ENCODE measurements around the gene IPPK.

Gene IPPK

DNA sequence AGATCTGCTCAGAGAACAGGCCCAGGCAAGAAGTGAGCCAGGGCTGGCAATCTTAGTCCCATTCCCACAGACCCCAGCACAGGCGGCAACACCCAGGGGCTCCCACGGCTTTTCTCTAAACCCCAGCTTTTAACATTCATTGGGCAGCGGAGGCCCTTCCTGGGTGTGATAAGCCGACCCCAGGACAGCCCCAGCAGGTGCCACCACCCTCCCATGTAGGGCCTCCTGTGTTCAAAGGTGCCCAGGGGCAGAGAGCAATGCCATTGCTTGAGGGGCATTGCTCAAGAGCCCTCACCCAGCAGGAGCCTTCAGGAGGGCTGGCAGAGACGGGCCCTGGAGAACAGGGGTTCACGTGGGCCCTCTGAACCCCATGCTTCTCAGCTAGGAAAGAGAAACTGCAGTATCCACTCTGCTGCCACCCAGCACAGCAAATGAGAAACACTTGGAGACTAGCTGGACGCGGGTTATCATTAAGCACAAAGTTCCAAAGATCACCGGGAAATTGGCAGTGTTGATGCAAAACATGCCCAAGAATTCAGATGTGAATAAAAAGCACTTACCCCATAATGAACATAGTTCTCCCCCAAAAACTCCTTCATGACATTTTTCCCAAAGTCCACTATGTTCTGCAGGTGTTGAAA is 13.9 kb downstream of the IPPK start:
- no peak for DNase-seq

DNA sequence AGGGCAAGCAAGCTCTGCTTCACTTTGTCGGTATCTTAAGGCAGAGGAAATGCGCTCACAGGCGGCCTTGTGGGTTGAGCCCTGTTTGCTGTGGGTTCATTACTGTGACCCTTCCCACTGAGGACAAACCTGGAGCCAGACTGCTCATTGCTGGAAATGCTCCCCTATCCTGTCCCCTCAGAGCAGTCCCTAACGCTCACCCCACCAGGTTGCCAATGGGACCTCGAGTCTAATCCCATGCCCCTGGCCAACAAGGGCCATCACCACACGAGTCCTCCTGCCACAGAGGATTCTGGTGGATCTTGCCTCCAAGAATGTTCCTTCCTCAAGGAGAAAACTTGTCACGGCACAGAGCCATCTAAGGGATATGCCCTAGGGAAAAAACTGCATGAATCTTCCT is 14.6 kb downstream of the IPPK start:
- DNase-seq: no peak

- no peak for DNase-seq
These were observed 15.2 kb downstream of the IPPK start for GRCh38 chr9:92654481-92655301.

GRCh38 chr9:92652461-92652860 is 17.5 kb downstream of the IPPK start:
- no peak for DNase-seq

- DNase-seq: no peak
These were observed 18.9 kb downstream of the IPPK start for GRCh38 chr9:92650839-92651621.

DNA sequence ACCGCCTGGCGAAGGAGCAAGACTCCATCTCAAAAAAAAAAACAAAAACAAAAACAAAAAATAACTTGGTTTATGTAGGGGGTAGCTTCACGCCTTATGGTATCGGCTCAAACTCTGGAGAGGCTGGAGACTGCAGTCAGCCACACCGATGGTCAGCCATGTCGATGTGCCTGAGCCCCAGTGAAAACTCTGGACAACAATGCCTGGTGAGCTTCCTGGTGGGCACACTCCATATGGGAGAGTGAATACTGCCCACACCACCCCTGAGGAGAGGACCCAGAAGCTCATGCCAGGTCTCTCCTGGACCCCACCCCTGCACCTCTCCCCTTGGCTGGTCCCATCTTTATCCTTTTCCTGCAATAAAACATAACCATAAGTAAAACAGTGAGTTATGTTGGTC is 19.6 kb downstream of the IPPK start:
- DNase-seq: no peak

DNA sequence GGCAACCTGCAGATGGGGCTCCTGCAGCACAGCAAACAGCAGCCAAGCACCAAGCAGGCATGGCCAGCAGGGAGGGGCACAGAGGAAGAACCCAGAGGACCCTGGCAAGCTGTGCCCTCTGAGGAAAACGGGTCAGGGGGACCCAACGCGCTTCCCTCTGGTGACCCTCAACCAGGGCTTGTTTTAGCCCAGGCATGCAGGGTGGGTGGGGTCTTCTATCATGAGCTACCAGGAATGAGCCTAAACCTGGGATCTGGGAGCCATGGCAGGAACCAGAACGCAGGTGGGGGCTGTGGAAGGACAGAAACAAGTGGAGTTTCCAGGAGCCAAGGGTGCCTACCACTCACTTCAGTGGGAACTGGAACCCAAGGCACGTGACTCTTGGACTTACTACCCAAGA is 20.9 kb downstream of the IPPK start:
- no peak for DNase-seq

- no peak for DNase-seq
These were observed 21.4 kb downstream of the IPPK start for GRCh38 chr9:92648474-92648971.

DNA sequence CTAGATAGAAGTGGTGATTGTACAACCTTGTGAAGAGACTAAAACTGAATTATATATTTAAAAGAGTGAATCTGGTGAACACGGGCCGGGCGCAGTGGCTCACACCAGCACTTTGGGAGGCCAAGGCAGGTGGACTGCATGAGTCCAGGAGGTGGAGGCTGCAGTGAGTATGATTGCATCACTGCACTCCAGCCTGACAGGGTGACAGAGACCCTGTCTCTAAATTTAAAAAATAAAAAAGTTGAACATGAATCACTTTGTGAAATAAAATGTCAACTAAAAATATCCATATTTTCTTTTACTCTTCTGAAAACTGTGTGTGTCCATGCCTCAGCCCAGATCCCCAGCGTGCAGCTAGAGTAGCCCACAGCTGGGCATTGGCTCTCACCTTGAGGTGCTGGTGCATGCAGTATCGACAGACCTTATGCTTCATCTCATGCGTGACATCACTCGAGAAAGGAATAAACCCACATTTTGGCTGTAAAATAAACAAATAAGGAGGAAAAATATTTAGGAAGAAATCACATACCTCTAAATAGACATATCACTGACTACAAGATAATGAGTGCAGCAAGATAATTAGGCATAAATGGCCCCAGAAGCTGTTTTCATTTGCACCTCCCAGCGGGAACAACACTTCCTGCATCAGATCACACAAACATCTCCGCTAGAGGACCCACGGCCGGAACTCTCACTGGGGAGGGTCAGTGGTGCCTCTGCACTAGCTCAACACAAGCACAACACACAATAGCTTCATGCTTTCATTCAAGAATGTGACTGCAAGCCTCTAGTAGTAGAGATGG is 22.1 kb downstream of the IPPK start:
- no peak for DNase-seq

- DNase-seq: no peak
These were observed 24.9 kb downstream of the IPPK start for GRCh38 chr9:92645041-92645440.

DNA sequence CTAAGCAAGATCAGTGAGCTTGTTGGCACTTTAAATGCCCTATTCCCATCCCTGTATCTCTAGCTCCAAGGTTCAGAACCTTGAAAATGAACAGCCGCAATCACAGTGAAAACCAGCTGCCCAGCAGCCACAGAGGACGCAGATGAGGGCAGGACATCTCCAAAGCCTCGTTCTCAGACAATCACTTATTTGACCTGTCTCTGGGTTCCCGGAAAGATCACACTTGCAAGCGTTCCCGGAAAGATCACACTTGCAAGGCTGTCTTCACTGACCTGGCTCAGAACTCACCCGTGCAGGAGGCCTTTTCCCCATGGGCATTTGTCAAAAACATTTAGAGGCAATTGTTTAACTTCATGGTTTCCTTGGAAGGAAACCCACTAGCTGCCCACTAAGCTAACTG is 25.7 kb downstream of the IPPK start:
- DNase-seq: no peak

GRCh38 chr9:92642564-92642963 is 27.4 kb downstream of the IPPK start:
- no peak for DNase-seq

GRCh38 chr9:92642041-92642451 is 27.9 kb downstream of the IPPK start:
- DNase-seq: no peak

DNA sequence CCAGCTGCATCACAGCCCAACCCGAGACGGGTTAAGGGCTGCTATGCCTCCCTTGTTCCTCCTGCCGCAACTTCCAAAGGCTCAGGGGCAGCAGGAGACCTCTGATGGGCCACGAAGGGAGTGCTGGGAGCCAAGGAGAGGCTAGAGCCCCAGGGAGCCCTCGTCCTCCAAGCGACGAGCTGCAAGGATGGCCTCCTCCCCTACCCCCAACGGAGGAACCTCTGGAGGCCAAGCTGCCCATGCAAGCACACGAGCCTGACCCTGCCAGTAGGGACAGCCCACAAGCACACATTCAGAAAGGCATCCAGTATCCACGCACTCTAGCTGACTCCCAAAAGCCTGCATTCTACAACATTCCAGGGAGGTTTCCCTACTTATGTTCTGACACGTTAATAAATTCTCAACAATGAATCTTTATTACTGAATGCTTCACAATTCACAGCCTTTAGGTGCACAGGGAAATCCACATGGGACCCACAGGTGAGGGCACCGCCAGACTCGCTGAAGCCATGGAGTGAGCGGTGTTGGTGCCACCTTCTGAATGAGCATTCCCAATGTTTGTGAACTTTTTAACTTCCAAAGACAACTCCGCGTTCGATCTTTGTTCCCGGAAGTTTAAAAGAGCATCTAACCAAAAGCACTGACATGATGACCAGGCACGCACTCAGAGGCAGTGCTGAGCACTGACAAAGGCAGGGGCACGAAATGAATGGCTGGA is 28.7 kb downstream of the IPPK start:
- DNase-seq: no peak

DNA sequence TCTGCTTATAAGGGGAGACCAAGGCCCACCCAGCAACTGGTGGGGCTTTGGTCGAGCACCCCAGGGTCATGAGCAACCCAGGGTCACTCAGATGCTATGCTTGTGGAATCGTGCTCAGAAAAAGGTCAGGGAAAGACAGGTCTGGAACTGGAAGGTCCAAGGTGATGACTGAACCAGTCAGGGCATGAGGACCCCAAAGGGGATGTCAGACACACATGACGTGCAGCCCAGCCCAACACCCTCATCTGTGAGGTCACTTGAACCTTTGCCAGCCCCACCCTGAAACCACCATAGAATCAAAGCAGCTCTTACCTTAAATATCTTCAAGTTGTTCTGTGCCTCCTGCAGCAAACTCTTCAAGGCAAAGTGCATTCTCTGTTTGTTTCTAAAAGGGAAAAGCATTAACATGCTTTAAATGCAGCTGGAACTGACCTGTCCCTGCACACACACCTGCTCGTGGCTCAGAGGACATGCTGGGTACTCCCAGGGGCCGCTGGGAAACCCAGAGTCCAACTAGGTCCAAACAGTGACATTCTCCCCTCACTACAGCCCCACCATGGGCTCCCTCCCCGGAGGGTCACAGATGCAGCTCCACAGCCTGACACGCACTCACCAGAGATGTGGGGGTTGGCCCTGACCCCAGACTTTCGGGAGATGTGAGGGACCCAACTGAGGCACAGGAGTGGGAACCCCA is 29.4 kb downstream of the IPPK start:
- DNase-seq: no peak

DNA sequence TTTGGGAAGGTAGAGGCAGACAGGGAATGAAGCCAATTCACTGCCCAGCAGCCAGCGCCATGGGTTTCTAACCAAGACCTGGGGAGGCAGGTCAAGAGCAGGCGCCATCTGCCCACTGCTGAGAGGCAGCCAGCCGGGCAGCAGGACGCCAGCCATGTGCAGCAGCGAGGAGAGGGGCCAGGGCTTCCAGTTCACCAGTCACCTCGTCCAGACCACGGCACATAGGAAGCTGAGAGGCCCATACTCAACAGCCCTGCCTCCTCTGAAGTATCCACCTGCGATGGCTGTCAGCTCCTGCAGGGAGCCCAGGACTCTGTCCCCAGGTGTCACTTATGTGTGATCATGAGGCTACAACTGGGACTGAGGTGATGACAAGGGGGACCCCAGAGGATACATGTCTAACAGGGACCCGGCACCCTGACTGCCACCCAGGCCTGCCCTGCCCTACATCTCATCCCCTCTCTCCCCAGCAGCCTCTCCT is 30.1 kb downstream of the IPPK start:
- DNase-seq: no peak

DNA sequence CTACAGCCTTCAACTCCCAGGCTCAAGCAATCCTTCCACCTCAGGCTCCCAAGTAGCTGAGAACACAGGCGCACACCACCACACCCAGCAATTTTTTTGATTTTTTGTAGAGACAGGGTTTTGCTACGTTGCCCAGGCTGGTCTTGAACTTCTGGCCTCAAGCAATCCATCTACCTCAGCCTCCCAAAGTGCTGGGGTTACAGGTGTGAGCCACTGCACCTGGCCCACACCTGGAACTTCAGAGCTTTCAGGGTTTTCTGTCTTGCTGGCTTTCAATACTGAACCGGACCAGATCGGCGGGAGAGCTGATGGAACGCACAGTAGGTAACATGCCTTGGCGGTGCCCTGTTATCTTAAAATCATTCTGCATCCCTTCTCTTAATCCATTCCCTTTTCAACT is 30.8 kb downstream of the IPPK start:
- no peak for DNase-seq

DNA sequence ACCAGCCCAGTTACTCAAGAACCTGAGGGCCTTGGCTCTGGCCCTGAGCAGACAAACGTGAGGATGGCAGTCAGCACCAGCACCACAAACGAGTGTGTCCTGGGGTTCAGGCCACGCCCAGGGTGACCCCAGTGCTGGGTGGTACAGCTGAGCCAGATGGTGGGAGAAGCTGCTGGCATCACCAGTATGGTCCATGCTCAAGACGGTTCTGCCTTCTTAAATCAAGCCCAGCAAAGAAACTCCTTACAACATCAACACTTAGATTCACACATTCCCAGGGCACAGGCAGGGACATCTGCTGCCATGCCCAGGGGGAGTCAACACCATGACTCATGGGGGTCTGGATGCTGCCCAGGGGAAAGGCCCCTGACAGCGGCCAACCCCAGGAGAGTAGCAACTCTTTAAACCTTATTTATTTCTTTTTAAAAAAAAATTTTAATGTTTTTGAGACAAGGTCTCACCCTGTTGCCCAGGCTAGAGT is 31.3 kb downstream of the IPPK start:
- DNase-seq: no peak

DNA sequence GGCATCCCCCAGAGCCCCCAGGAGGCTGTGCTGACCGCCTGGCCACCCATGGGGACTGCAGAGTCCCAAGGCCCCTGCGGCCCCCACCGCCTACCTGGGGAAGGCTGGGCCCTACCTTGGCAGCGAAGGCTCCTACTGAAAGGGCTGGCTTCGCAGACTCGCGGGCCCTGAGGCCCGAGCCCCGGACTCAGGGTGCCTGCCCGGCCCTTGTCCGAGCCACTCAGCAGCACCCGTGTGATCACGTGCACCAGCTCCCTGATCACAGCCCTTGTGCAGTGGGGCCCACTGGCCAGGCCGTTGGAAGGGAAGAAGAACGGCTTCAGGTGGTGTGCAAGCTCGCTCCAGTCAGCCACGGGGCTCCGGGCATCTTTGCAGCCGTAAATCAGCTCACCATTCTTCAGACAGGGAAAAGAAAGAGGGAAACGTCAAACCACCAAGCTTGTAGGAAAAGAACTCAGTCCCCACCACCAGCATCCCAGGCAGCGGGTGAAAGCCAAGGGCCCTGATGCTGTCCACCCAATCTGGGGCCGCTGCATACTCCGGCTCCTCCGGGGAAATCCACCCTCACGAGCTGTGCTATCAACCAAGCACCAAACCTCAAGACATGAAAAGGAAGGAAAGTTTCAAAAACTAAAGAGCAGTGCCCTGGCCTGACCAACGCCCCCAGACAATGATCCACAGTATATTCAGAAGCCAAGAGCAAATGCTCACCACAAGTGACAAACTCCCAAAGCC is 31.9 kb downstream of the IPPK start:
- DNase-seq: no peak

GRCh38 chr9:92637326-92637725 is 32.6 kb downstream of the IPPK start:
- DNase-seq: no peak
